Measurements from ENCODE around the gene CYP27A1. TPM values are rescaled to one million over a fixed set of nuclear protein-coding genes. Genes with fewer than 3 reads are reported as not detected.

Gene CYP27A1
- total and polyA plus RNA-seq, 12 donors: 29.1 to 124 (median 81.0) TPM

- H3K27ac ChIP-seq: no peak overlapping the region
- H3K4me1 ChIP-seq (replicated peaks in 1 of 2): peaks cover 10 to 12% of the 10 kb centered on the region in 2 donors
- no peaks in the 10 kb centered on the region for H3K9me3 ChIP-seq (replicated peaks in 1 of 3)
- H3K27me3 ChIP-seq: no peaks in the 10 kb centered on the region
- no peak for DNase-seq
- TF ChIP-seq CTCF (IDR thresholded peaks at IDR 0.05): no peak
- intact Hi-C loops (cut with DNase I): no loop called here
- H3K4me3 ChIP-seq: no peak overlapping the region
- peaks cover 0 to 47% of the 10 kb centered on the region in 2 donors for H3K36me3 ChIP-seq (replicated peaks in 1 of 2)
- WGBS, 4 donors: 95 to 100% (median 98%) methylated on average over 10 of the region's 10 CpGs
Observed at GRCh38 chr2:218746960-218747359, 35.0 kb upstream of the CYP27A1 start.

- Histone ChIP-seq H3K9me3 (replicated peaks in 1 of 3) (no peaks in the 10 kb centered on the region), H3K4me1 (replicated peaks in 1 of 2) (peaks cover 10 to 12% of the 10 kb centered on the region in 2 donors), H3K27ac (no peak overlapping the region), H3K27me3 (no peaks in the 10 kb centered on the region), H3K4me3 (no peak overlapping the region), H3K36me3 (replicated peaks in 1 of 2) (peaks cover 0 to 66% of the 10 kb centered on the region in 2 donors)
- no peak for DNase-seq
- WGBS, 4 donors: 83 to 96% (median 92%) methylated on average over 8 of the region's 8 CpGs
- intact Hi-C loops (cut with DNase I): no loop called here
- TF ChIP-seq CTCF (IDR thresholded peaks at IDR 0.05) (no peak), POLR2A (IDR thresholded peaks at IDR 0.05) (no peak)
Observed at GRCh38 chr2:218748741-218749441, 33.1 kb upstream of the CYP27A1 start.

- H3K9me3 ChIP-seq (replicated peaks in 1 of 3): no peaks in the 10 kb centered on the region
- TF ChIP-seq CTCF (IDR thresholded peaks at IDR 0.05) (no peak), POLR2A (IDR thresholded peaks at IDR 0.05) (no peak)
- intact Hi-C loops (cut with DNase I): no loop called here
- DNase-seq: no peak
- H3K27ac ChIP-seq: no peak overlapping the region
- H3K4me1 ChIP-seq (replicated peaks in 1 of 2): no peaks in the 10 kb centered on the region
- H3K36me3 ChIP-seq (replicated peaks in 1 of 2): peaks cover 0 to 54% of the 10 kb centered on the region in 2 donors
- 84 to 91% (median 88%) methylated on average over 2 to 3 of the region's 3 CpGs for WGBS, 4 donors
- H3K27me3 ChIP-seq: no peaks in the 10 kb centered on the region
- H3K4me3 ChIP-seq: no peak overlapping the region
Observed at GRCh38 chr2:218754201-218754600, 27.7 kb upstream of the CYP27A1 start.

GRCh38 chr2:218754781-218755180, 27.2 kb upstream of the CYP27A1 start:
- WGBS, 4 donors: 80 to 94% (median 86%) methylated on average over 7 of the region's 7 CpGs
- Histone ChIP-seq H3K27ac (no peak overlapping the region), H3K9me3 (replicated peaks in 1 of 3) (no peaks in the 10 kb centered on the region), H3K36me3 (replicated peaks in 1 of 2) (peaks cover 0 to 48% of the 10 kb centered on the region in 2 donors), H3K4me3 (no peak overlapping the region), H3K4me1 (replicated peaks in 1 of 2) (no peaks in the 10 kb centered on the region), H3K27me3 (no peaks in the 10 kb centered on the region)
- TF ChIP-seq POLR2A (IDR thresholded peaks at IDR 0.05) (no peak), CTCF (IDR thresholded peaks at IDR 0.05) (no peak)
- intact Hi-C loops (cut with DNase I): no loop called here
- no peak for DNase-seq
